GM18868 (cell line): ENCODE data around the gene HNRNPLL.

Experiments used
- ATAC-seq: cut with Tn5 transposase; IDR thresholded peaks from one replicate; pipeline ENCODE4 v1.9.1; 2021; ENCODE audit warnings: mild to moderate bottlenecking, moderate library complexity; ENCODE audit not compliant: unreplicated experiment

Gene HNRNPLL

DNA sequence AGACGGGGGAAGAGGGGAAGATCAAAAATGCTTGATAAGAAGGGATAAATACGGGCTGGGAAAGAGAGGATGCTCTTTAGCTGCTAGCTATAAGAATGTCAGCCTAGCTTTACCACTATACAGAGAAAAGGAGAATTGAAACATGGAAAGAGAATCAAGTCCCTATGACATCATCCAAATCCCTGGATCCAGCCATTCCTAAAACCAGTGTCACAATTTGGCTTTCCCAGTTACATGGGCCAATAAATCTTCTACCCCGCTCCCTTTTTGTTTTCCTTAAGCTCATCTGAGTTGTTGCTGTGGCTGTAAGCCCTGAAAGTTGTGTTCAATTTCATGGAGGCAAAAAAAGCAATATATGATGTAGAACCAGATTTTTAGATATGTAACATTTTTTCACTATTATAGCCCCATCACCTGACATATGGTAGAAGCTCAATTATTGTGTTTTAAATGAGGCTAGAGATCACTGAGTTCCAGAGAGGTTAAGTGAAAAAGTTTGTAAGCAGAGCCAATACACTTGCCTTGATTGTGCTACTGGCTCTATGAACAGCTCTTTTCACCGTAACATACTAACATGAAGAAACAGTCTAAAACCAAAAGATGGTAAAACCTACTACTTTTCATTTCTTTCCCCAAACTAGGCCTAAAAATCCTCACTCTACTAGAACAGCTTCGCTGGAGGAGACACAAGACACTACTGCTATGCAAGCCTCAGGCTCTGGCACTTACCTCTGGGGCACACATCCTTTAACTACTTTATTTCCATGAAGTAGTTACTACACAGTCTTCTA is 4.3 kb downstream of the HNRNPLL start:
- no peak for ATAC-seq

DNA sequence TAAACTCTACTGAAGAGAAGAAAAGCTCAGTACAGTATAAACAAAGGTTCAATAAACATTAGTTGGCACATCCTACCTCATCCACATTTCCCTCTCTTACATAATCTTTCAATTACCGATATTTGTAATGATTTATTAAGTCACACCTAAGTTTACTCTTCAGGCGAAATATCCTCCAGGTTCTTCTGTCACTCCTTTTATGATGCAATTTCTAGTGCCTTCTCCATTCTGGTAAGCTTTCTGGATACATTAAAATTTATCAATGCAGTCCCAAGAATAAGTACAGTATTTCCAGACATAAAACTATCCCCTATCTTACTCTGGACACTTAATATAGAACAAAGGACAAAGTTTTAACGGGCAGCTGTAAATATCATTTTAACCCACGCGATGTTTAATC is 5.6 kb downstream of the HNRNPLL start:
- no peak for ATAC-seq

DNA sequence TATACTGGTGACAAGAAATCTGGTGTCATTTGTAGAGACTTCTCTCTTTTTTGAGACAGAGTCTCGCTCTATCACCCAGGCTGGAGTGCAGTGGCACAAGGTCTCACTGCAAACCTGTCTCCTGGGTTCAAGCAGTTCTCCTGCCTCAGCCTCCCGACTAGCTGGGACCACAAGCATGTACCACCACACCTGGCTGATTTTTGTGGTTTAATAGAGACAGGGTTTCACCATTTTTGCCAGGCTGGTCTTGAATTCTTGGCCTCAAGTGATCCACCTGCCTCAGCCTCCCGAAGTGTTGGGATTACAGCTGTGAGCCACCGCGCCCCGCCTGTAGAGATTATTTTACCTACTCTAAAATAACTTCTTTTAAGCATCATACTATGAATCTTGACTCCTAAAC is 6.5 kb downstream of the HNRNPLL start:
- ATAC-seq, result no peak

DNA sequence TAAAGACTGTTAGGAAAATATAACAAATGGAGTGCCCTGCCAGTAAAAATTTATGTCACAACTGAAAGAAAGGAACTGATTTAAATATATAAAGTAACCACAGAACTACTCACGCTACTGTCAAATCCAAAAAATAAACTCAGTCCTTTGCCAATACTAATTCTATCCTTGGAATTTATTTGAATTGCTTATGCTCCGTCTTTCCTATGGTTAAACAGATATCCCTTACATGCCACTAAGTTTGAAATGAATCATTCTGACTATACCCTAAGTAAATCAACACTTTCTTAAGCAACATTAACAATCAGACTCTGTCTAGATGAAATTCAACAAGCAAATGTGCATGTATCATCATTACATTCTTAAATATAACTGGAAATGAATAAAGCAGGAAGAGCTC is 9.8 kb downstream of the HNRNPLL start:
- ATAC-seq, result no peak

DNA sequence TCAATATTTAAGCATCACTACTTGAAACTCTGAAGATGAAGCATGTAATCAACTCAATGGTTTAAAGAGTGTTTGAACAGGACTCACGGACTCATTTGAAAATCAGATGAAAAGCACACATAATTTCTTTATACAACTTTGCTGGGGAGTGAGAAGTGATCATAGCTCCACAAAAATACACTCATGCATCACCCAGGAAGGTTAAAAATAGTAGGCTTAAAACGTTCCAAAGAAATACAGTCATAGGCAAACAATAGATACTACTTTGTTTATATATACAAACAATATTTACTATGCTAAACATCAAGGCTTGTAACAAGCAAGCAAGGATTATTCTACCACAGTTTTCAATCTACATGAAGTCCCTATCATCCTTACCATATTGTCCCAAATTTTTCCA is 11.6 kb downstream of the HNRNPLL start:
- ATAC-seq, result no peak

DNA sequence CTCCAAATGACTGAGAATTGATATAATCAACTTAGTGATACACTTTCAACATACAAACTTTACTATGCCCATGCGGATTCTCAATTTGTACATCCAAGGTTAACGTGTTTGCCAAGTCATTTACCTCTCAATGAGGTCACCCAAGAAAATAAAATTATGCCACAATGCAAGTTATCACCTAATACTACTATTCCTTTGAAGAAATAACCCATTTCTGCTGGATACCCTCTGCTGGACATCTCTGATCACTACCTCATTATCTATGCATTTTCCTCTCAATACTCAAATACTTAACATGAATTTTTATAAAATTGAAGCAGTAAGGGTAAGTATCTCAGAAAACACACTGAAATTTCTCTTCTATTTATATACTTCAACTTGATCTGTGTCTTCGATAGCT is 12.7 kb downstream of the HNRNPLL start:
- ATAC-seq, result no peak

DNA sequence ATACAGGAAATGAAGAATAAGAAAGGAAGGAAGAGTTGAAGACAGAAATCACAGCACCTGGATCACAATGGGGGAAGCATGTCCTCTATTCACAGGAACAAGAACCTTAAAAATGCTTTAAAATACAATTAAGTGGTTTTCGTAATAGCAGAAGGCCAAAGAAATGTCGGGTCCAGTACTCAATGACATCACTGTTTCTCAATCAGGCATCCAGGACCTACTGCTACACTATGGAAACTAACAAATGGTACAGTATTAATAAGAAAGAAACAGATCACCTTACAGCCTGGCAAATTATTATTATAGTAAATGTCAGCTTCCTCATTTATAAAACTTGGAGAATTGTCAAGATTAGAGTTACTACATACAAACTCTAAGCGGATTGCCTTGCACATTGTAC is 15.8 kb downstream of the HNRNPLL start:
- no peak for ATAC-seq

DNA sequence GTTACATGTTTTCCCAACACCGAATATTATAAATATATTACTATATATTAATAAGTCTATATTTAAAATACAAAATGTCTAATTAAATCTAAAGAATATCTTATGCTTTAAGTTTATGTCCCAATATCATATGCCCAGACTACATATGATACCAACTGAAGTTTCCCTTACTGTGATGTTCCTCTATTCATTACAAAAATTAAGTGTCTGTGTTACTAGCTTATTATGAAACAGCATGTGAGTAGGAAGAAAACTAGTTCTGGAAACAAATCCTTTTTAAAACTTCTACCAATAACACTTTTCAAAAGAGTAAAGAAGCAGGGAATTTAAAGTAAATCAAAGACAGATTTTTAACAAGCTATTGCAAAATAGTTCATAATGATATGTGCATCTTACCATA is 17.8 kb downstream of the HNRNPLL start:
- ATAC-seq, result no peak

DNA sequence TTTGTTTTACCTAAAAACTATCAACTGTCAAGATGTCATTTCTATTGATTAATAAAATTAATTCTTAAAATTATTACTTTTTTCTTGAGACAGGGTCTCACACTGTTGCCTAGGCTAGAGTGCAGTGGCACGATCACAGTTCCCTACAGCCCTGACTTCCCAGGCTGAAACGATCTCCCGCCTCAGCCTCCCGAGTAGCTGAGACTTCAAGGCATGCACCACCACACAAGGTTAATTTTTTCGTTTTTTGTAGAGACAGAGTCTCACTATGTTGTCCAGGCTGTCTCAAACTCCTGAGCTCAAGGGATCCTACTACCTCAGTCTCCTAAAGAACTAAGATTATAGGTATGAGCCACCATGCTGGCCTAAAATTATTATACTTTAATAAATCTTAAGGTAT is 18.7 kb downstream of the HNRNPLL start:
- no peak for ATAC-seq

DNA sequence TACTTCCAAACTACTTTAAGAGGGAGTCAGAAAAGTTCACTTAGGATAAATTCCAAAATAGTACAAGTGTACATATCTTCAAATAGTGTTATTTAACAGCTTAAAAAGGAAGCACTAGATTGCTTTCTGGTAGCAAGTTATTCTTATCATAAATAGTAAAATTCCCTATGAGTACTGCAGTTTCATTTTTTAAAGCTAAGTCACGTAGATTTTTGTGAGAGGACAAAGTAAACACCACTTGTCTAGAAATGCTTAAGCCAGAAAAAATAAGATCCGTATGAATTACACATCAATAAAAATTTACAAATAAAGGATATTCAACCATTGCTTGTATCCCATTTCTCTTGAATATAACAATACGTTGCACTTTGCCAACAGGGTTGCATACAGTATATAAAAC is 19.2 kb downstream of the HNRNPLL start:
- no peak for ATAC-seq

DNA sequence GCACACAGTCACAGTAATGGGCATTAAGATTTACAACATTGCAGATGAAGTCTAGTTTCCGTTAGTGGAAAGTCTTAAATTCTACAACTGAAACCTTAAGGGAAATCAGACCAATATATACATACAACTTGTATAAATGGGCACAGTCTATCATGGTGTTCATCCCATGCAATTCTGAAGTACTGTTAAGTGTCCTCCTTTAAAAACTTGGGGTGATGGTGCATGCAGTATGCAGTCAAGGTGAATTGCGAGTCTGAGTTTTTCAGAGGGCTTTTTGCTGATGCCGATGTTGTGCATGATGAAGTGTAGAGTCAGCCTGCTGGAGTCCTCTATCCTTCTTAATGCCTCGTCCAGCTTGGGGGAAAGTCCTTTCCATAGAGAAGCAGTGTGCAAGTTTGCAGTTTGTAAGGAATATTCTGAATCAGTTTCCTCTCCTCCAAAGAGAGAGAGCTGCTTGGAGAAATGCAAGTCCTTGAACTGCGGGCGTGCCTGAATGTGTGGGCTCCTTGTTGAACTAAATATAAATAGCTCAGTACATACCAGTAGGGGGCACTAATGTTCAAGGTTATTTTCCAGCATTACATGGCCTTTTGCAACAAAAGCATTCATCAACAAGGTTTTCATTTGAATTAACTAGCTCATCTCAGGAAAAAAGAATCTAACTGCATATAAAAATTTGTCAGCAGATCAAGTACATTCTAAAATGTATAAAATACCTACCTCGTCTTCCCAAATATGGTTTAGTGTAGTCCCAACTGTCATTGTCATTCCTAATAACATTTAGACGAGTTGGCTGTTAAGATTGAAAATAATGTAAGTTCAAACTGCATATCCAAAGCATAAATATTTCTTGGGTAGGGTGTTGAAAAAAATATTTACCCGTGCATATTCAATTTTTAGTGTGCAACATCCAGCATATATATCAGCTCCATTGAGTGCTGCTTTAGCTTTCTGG is 21.3 kb downstream of the HNRNPLL start:
- peak; percentile 59 for ATAC-seq

DNA sequence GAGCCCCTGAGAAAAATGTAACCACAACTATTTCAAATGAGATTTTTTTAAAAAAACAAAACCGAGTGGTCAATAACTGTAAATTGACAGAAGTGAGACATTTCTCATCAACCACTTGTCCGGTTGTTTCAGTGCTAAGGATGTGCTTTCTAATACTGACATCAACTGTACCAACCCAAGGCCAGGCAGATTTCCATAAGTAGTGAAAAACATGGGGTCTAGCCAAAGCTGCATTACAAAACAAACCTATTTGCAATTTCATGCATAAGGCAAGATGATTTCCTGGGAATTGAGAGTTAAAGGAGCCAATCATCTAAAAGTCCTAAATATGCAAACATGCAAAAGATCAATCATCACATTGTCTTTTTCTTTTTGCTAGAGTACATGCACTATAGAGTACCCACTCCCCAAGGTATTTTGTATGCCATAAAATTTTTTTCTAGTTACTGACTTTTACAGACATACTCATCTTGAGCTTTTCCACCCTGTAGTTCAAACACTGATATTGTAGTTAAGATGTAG is 22.6 kb downstream of the HNRNPLL start:
- ATAC-seq, result no peak

DNA sequence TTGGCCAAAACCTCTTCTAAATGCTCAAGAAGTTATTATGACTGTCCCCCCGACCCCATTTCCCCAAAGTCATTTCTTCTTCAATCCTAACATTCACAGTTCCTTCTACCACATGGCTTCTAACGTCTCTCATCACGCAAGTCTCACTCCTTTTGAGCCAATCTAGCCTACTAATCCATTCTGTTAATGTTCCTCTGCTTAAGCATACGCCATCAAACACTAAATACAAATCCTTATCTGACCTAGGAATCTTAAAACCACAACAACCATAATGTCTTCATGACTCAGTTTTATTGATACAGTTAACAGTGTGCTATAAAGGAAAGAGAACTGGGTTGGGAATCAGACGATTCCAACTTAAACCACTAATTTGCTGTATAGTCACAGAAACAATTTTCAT is 23.9 kb downstream of the HNRNPLL start:
- no peak for ATAC-seq

DNA sequence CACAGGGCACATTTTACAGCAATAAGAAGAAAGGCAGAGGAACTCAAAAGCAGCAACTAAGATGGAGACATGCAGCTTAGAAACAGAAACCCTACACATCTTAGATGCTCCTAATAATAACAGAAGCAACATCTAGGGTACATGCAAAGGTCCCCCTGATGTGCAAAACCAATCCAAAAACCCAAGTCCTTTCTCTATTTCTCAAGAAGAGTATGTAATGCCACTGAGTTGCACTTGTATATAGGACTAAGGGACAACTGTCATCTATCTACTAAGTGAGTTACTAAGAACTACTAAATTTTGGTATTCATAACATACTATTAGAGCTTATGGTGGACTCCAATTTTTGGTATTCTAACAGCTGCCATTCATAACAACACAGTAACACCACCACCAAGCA is 28.4 kb downstream of the HNRNPLL start:
- ATAC-seq, result no peak

DNA sequence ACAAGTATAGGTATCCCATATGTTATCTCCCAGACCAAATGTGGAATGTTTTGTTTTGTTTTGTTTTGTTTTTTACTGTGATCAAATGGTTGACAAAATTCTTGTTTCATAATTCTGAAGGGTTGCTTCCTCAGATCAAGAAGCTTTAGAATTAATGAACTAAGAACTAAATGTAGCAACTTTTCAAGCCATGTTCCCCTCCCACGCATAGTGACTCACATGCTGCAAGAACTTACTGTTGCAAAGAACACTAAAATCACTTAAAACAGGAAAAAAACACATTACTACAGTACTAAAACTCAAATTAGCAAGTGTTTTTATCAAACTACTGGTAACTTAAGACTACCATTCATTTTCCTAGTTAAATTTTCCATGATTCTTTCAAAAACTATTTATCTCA is 30.6 kb downstream of the HNRNPLL start:
- ATAC-seq, result no peak

DNA sequence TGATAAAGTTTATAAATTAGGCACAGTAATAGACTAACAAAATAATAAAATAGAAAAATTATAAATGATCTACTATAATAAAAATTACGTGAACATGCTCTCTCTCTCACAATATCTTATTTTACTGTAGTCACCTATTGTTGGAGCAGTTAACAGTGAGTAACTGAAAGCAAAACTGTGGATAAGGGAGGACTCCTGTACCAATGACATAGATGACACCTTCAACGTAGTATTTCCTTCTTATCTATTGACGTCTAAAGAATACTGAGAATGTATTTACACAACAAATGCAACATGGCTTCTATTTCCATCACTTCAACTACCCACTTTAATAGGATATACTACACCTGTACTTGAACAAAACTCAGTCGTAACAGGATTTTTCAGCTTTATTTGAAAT is 31.5 kb downstream of the HNRNPLL start:
- ATAC-seq, result no peak

DNA sequence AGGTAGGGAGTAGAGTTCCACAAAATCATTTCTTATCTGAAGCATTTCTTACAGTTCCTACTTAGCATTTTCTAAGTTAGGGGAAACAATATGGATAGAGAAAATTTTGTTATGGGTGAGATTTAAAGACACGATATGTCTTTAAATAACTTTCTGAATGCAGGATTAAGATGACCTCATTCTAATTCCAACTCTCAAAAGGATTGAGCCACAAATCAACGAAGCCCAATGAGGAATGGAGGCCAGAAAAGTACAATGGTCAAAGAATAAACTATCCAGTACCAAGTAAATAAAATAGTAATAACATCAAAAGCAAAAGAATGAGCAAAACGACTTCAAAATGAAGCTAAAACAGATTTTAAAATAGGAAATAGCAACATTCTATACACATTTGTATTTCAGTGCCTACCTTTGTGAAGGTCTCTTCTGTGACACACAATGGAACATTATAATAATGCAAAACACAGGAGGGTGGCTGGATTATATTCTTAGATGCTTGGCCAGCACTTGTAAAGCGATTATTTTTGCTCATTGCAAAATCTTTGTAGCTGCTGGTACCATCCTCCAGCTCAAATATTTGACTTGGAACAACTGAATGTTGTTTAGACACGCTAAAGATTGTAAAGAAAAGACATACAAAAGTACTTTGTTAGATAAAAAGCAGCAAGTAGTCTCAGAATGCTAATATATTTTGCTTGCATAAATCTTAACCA is 33.8 kb downstream of the HNRNPLL start:
- no peak for ATAC-seq

DNA sequence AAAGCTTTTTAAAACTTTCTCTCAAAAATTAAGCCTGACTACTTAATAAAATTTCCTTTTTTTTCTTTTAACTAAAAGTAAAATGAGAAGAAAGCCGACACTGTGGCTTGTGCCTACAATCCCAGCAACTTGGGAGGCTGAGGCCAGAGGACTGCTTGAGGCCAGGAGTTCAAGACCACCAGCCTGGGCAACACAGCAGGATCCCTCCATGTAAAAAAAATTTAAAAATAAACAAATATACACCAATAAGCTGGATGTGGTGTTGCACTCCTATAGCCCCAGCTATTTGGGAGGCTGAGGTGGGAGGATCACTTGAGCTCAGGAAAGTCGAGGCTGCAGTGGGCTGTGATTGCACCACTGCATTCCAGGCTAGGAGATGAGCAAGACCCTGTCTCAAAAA is 37.4 kb downstream of the HNRNPLL start:
- ATAC-seq, result no peak

DNA sequence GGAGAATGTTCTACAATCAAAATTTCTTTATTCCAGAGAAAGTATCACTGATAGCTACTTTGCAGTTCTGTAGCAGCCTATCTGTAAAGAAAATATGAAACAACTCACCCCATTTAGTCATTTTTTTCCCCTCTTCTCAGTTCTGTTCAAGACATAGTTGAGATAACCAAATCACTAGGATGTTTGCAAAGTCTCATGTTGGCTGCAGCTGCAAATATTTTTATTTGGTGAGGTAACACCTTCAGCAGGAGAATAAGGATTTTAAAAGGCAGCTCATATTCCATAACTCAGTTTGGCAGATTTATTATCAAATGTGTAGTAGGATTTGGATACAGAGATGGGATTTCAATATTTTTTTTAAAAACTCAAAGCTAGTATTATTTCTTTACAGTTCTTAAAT is 41.0 kb downstream of the HNRNPLL start:
- ATAC-seq, result no peak

DNA sequence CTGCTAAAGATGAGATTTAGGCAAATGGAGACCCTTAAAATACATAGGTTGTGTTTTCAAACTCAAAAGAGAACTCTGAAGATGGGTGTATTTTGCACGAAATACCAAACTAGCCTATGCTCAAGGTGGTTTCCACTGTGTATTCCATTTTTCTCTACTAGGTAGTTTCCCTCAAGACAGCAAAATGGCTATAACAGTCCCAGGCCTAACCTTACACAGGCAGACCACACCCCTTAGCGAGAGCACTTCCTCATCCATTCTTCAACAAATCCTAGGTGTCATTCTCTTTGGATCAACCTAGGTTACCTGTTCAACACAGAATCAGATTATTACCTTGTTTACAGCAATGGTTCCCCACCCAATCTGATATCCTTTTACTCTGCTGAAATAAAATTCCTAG is 42.6 kb downstream of the HNRNPLL start:
- peak; percentile 53 for ATAC-seq

DNA sequence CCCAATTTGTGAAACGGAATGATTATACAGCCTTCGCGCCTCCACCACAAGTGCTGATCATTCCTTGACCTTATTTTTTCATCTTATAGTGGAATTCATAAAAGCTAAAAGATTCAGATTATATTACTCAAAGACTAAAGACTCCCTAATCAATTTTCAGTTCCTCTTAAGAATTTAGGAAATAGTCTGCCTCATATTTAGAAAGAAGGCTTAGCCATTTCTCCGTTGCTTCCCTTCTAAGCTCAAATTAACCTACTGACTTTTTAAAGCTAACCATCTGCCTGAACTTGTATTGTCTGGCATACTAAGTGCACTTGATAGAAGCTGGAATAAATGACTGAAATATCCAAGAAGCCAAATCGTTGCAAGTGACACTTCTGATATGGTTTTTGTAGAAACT is 44.7 kb downstream of the HNRNPLL start:
- ATAC-seq, result no peak
